GM20000 (cell line): ENCODE results near the gene AKT1S1.
A peak's percentile ranks its signal among the peaks of the same experiment; 100 is the strongest.

Source experiments
- DNase-seq: peaks from one replicate; pipeline ENCODE4 v3.0.0; 2012; ENCODE audit warnings: low spot score
- CTCF ChIP-seq: IDR thresholded peaks from 2 replicates; pipeline ENCODE4 v1.5.1; 2012; ENCODE audit warnings: mild to moderate bottlenecking, control low read depth; ENCODE audit errors: extremely low read depth, missing control alignments

The AKT1S1 gene

GRCh38 chr19:49890349-49891311, 13.5 kb upstream of the AKT1S1 start:
- no peak for TF ChIP-seq CTCF
- DNase-seq: peak; percentile 91

GRCh38 chr19:49889687-49890348, 12.7 kb upstream of the AKT1S1 start:
- peak; percentile 77 for TF ChIP-seq CTCF
- peak; percentile 82 for DNase-seq

- DNase-seq: no peak
- TF ChIP-seq CTCF: no peak
Measured at GRCh38 chr19:49889038-49889686, 12.0 kb upstream of the AKT1S1 start.

GRCh38 chr19:49888510-49888824, 11.3 kb upstream of the AKT1S1 start:
- no peak for DNase-seq
- no peak for TF ChIP-seq CTCF

GRCh38 chr19:49887665-49888509, 10.7 kb upstream of the AKT1S1 start:
- TF ChIP-seq CTCF: no peak
- no peak for DNase-seq

GRCh38 chr19:49887037-49887664, 10.0 kb upstream of the AKT1S1 start:
- DNase-seq: no peak
- no peak for TF ChIP-seq CTCF
